SK-N-DZ (cell line): ENCODE measurements around the gene MEGF10.
A peak's percentile ranks its signal among the peaks of the same experiment; 100 is the strongest.

Experiments
- DNase-seq: peaks from one replicate; pipeline ENCODE4 v3.0.0-alpha.2; 2015; ENCODE audit warnings: low spot score

The MEGF10 gene

DNA sequence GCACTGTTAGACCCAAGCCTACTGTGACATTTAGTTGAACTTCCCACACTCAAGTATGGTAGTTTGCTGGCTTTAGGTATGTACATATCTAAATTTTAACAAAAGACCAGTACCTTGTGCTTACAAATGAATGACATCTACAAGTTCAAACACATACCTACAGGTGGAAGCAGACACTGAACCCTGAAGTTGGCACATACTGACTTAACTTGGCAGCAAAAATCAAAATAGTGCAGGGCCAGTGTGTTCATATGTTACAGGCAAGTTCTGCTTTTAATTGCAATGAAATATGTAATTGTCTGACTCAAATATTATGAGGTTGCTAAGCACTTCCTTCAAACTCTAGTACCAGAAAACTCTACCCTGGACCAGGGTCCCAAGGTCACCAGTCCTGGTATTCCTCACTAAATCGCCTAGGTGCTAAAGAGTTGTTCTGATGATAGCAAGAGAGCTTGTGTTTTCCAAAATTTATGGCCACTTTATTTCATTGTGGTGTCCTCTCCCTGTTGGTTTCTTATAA, 77.4 kb downstream of the MEGF10 start:
- no peak for DNase-seq

DNA sequence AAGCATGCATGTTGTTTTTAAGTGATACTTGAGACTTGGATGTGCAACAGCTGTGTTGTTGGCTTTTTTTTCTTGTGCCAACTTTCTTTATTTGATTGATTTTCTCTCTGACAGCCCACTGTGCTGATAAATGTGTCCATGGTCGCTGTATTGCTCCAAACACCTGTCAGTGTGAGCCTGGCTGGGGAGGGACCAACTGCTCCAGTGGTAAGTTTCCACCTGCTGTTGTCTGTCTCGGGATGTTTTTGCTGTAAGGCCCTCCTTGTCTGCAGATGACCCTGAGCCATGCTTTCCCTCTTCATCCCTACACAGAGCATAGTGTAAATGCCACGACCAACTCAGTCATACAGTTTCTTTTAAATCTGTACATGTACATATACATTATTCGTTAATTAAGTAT, 79.2 kb downstream of the MEGF10 start:
- peak; percentile 32 for DNase-seq

DNA sequence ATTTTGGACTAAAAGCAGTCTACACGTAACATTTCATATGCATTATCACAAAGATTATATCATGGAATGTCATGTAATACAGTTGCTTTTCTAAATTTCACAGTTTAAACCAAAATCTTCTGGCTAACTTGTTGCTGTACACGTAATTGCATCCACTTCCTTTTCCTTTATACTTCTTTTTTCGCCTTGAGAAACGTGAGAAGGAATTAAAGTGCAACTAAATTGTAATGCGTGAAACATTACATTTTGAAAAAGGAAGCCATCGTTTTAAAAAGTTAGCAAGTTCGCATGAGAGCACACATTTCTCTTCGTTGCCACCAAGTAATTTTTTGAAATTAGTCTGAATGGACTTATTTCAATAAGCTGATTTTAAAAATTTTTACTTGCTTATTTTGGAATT, 80.0 kb downstream of the MEGF10 start:
- DNase-seq, result no peak

DNA sequence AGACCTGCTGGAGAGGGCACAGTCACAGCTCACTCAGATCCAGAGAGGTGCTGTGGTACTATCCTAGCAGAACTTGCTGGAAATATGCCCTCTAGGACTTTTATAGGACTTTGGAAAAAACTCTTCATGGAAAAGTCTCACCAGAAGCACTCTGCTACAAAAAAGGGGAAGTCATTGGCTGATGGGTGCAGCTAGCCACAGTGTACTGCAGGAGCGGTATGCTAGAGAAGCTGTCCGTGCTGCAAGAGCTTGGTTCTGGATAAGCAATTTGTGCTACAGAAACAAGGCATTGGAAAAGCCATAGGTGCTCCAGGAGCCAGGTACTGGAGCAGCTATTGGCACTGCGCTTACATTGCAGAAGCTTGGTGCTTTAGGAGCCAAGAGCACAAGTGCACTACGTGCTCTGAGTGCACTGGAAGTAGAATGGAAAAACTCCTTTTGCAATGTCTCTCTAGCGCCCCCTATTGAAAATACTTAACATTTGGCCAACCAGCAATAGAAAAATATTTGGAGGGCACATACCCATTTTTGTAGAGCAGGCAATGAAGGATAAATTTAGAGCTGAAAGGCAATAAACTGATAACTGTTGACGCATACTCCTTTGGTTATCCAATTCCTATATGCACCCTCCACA, 83.4 kb downstream of the MEGF10 start:
- no peak for DNase-seq

DNA sequence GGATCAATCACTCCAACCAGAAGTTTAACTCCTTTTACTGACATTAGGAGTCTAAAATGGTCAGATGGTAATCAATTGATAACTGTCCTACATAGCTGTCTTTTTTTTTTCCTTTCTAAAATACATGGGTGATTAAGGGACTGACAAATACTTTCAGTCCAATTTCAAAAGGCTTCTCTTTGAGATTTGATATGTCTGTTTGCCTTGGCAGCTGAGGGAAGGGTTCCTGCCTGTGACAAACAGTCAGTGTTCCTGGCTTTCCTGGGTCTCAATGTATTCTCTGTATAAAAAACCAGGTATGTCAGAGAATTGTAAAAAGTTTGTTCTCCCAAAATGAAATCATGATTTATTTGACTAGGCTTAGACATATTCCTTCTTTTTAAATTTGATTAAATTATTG, 84.5 kb downstream of the MEGF10 start:
- DNase-seq, result no peak

DNA sequence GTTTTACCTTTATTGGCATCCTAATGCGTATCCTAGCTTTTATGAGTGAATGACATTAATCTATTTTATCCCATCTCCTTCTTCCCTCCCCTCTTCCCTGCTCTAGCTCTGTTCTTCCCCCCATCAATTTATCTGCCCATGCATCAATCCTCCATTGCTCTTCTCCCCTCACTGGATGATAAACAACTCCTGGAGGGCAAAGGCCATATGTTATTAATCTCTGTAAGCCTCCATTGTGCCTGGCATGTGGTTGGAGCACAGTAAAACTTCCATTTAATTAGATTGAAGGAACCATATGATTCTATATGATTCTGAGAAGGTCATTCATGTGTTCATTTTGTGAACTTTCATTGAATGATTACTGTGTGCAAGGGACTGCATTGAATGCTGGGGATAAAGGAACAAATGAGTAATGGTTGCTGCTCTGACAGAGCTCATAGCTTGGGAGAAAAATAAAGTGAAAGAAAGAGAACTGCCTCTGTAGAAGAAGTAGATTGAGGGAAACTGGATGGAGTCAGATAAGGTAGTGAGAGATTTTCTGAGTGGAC, 85.0 kb downstream of the MEGF10 start:
- peak; percentile 47 for DNase-seq

DNA sequence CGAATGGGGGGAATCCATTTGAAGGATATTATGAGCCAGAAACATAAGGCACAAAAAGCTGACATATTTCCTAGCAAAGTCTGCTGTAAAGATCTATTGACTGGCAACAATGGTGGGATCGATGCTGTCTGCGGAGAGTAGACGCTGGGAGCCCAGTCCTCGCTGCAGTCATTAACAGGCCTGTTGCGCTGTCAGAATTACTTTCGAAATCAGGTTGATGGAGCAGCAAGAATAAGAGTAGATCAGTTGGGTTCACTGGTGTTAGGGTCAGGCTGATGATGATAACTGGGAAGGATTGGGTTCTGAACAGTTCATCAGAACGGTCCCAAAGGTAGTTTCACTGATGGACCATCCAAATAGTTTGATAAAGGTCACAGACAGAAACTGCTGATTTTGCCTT, 87.1 kb downstream of the MEGF10 start:
- DNase-seq, result no peak

DNA sequence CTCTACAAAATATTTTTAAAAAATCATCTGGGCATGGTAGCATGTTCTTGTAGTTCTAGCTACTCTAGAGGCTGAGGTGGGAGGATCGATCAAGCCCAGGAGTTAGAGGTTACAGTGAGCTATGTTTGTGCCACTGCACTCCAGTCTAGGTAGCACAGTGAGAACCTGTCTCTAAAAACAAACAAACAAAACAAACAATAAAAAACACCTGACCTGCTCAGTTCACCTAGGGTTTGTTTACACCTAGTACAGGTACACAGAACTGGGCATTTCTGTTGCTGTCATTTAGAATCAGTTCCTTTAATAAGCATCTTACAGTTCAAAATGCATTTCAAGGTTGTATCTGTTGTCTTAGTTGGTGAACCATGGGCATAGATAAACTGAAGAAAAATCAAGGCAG, 95.3 kb downstream of the MEGF10 start:
- no peak for DNase-seq

DNA sequence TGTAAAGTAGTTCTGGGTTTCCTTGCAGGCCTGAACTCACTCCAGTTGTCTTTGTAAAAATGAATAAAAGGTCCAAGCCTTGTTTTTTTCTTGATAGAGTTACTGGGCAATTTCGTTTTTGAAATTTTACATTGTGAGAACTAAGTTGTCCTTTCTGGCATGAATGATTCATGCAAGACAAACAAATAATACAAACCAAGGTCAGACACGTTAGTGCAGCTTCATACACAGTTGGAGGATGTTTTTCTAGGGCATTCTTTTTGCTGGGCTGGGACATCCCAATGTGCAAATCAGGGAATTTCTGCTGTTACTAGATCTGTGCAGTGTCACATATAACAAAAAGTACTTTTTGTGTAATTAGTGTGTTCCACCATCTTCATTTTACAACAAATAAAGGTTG, 96.0 kb downstream of the MEGF10 start:
- no peak for DNase-seq

DNA sequence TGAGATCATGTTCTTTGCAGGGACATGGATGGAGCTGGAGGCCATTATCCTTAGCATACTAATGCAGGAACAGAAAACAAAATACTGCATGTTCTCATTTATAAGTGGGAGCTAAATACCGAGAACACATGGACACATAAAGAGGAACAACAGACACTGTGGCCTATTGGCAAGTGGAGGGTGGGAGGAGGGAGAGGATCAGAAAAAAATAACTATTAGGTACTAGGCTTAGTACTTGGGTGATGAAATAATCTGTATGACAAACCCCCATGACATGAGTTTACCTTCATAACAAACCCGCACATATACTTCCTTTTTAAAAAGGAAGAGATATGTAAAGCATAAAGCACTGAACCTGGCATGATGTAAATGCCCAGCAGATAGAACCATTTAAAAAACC, 99.0 kb downstream of the MEGF10 start:
- no peak for DNase-seq

DNA sequence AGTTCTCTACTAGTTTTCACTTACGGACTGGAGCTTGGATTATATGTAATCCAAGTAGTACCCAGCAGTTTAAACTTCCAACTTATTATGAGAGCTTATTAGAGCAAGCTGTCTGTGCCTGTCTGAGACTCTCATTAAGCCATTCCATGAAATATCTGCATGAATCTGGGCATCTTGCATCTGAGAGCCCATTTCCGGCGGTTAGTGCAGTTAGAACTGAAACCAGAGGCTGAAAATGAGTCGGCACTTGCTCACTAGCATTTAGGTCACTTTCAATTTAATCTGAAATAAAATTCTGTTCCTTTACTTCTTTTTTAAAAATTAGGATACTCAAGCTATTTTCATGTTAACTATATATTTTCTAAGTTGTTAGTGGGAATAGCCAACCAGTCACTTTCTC, 102.2 kb downstream of the MEGF10 start:
- DNase-seq, result no peak

DNA sequence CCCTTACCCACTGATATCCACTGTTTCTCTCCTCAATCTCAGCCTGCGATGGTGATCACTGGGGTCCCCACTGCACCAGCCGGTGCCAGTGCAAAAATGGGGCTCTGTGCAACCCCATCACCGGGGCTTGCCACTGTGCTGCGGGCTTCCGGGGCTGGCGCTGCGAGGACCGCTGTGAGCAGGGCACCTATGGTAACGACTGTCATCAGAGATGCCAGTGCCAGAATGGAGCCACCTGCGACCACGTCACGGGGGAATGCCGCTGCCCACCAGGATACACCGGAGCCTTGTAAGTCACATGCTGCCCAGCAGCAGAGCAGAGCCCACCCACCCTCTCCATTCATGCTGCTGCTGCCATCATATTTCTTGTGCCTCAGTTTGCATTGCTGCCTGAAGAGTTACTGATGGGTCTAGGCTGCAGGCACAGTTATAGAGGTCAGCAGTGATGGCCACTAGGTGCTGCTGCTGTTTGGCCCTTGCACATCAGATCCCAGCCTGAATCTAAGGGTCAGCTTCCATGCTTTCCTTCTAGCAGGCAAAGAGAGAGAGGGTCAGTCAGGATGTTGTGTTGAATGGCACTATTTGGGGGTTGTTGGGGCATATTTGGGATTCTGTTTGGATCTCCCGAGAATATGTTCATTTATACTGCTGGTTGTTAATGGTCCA, 106.0 kb downstream of the MEGF10 start:
- no peak for DNase-seq

DNA sequence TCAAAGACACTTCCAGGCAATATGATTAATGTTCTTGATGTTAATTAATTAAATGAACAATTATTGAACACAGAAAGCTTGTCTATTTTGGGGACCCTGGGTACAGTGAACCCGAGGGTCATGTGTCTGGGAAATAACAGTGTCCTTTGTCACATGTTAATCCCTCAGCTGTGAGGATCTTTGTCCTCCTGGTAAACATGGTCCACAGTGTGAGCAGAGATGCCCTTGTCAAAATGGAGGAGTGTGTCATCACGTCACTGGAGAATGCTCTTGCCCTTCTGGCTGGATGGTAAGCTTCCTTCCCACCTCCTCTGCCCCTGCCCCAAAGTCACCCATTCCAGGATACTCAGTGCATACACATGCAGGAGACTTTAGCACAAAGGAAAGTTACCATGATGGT, 107.9 kb downstream of the MEGF10 start:
- no peak for DNase-seq

DNA sequence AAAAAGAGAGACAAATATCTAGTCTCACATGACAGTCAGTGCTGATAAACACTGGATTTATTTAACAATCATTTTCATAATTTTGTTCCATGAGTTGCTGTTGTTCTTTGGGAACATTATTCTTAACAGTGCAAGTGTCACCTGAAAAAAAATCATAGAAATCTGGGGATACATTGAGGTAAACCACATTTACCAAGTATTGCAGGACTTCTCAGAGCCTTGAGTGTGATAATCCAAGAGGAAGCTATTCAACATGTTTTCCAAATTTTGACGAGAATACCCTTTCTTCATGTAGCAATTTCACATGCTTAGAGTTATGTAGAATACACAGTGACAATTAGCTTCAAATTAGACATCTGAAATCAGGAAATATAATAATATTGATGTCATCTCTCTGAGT, 108.5 kb downstream of the MEGF10 start:
- no peak for DNase-seq

DNA sequence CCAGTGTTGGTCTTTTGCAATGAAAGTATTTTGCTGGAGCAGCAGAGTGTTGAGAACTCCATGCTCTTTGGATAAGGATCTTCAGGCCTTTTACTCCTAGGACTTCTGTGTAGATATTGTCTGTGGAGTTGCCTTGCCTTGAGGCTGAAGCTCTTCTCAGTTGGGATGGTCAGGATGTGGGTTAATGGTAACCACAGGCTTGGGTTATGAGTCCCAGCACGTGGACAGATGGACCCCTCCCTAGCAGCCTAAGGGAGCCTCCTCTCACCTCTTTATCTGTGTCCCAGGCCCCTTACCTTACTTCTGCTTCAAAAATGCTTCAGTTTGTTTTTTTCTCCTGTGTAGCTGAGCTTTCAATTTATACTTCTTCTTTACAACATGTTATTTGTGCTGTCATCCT, 109.9 kb downstream of the MEGF10 start:
- DNase-seq, result no peak

DNA sequence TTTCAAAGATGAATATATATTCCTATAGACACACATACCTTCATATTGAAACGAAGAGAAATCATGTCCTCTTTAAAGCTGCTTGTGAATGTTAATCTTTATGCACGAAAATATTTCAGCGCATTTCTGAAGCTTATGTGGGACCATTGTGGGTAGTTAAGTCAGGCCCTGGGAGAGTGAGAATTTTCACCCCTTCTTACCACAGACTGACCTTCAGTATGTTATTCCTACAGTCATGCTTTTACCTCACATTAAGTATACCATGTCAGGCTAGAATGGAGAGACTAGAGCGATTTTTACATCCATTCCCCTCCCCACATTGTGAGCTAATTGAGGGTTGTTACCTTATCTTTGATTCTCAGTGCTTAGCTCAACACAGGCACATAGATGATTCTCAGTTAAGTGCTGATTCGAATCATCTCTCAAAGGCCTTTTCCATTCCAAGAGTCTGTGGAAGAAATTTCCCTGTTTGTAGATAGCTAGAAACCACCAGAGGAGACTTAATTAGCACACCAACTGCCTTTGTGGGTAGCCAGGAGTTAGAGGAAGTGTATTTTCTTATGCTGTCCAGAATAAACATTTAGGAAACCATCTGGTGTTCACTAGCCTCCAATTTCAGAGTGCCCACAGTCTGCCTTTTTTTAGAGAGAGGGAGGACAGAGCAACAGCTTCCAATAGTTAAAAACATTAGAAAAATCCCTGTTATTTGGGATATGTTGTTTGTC, 110.5 kb downstream of the MEGF10 start:
- no peak for DNase-seq

DNA sequence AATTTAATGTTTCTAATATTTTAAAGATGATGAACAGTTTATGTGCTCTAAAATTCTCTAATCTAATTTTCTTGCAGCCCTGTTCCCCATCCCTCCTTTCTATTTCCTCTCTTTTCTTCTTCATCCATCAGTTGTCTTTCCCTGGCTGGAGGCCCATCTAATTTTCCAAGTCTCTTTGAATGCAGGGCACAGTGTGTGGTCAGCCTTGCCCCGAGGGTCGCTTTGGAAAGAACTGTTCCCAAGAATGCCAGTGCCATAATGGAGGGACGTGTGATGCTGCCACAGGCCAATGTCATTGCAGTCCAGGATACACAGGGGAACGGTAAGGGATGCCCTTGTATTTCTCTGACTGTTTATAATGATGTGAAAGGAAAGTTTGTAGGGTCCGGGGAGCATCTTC, 111.8 kb downstream of the MEGF10 start:
- DNase-seq, result no peak

DNA sequence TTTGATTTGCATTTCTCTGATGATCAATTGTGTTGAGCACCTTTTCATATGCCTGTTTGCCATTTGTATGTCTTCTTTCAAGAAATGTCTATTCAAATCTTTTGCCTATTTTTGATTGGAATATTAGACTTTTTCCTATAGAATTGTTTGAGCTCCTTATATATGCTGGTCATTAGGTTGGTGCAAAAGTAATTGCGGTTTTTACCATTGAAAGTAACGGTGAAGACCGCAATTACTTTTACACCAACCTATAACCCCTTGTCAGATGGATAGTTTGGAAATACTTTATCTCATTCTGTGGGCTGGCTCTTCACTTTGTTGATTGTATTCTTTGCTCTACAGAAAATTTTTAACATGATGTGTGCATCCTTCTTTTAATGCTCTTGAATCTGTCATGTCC, 113.6 kb downstream of the MEGF10 start:
- DNase-seq, result no peak

DNA sequence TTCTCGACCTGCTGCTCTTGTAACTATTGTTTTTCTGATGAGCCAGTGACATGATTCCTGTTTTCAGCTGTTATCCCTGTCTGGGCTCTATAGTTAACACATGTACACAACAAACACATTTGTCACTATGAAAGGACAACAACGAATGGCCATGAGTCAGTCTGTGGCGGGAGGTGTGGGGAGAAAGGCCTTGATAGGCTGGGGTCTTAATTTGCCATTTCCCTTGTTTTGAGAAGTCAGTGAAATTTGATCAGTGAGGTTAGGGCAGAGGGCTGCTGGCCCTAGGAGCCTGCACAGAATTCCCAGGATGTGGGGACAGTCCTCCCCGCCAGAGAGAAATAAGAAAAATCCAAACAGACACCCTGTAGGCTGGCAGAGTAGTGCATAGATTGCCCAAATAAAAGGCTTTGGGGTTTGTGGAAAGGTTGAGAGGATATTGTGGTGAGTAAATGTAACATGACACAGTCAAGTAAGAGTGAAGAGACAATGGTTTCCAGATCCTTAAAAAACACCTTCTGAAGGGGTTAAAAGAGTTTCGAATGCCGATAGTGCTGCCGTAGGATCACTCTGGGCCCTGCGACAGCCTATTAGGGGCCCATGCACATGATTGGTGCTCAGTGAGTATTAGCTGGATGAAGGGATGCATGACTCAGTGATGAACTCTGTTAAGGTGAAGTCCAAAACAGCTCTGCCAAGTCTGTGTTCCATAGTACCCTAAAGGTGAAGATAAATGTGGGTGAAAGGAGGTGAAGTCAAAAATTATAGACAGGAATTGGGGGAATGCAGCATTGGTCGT, 115.9 kb downstream of the MEGF10 start:
- DNase-seq, result no peak

DNA sequence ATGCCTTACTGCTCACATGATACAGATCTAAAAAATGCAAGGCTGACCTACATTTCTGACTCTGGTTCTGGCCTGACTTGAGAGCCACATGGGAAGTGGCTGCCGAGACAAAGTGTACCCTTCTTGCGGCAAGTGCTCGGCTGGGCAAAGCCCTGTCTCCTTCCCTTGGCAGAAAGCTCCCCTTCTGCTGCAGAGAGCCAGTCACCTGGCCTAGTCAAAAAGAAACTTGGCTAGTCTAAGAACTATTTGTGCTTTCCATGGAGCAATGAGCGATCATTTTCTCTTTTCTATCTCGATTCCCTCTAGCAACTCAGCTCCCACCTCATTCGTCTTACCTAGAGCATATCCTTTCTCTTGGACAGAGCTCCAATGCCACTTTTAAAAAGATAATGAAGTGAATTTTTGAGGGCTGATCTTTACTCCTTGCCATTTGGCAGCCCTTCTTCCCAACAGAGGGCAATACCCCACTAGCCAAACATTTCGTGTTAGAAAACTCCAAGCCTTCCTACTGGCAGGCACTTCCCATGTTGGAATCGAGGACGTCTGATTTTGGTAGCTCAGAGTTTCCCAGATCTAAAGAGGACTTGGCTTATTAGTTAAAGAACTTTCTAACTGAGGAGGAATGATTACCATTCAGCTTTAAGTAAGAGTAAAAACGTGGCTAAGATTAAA, 118.8 kb downstream of the MEGF10 start:
- DNase-seq, result no peak
